ENCODE measurements around the gene HJV.

- TF ChIP-seq CTCF (IDR thresholded peaks at IDR 0.05): no peak
- no peak for TF ChIP-seq POLR2A (IDR thresholded peaks at IDR 0.05)
- no peak for TF ChIP-seq POLR2AphosphoS5 (IDR thresholded peaks at IDR 0.05)
- no peak for TF ChIP-seq EP300 (IDR thresholded peaks at IDR 0.05)
Observed at GRCh38 chr1:146020058-146021049, 1.2 kb downstream of the HJV start.
